ENCODE measurements around the gene IL31RA. TPM values are rescaled to one million over a fixed set of nuclear protein-coding genes. Genes with fewer than 3 reads are reported as not detected.

The IL31RA gene
- total and polyA plus RNA-seq, 10 of the 15 experiments (the other 5 are each of a cell fraction or from before 2014, with no cell fraction given) = 0.03 to 0.31 (median 0.11) TPM; not detected in 2

DNA sequence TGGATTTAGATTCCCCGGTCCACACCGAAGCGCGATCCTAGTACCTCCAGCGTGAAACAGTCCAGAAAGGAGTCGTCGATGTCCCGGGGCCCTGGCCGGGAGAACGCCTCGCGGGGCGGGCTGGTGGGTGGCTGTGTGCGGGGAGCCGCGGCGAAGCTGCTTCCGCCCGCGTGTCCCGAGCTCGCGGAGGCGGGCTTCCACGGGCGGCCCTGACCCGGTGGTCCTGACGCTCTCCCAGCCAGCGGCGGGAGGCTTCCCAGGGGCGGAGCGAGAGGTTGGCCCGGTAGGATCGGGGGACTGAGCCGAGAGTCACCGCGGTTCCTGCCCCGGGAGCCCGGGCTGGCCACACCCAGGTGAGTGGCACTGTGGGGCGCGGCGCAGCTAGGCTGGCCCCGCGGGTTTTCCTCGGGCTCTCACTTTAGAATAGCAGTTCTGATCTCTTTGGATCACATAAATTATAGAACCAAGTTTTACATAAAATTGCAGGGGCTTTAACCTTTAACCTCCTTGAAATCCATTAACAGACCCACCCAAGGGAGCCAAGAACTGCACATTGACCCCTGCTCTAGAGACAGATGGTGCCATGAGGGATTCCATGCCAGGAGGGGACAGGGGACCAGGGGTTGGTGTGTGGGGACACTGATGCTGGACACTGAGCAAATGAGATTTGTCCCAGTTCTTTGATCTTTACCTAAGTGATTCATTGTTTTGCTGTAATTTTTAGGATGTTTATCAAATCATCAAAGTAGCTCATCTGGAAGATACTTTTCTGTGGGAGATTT lies 29.2 kb upstream of the IL31RA start:
- in situ Hi-C loops (cut with MboI) = no loop called here
- ChIA-PET POLR2A (no interaction called here), RAD21 (ENCODE audit: unreplicated experiment) (no interaction called here), SMC1A (ENCODE audit: uncharacterized antibody, unreplicated experiment) (no interaction called here), CTCF (interaction anchor here (0.6 kb wide), 1 partner anchor 362 kb away, joined by 4 read pairs; no protein-coding TSS in a partner anchor)
- no peaks in the 10 kb centered on the region for H3K36me3 ChIP-seq (ENCODE audit: control insufficient read depth in 2 of 2, insufficient read depth in 2 of 2, low read length in 1 of 2)
- H3K79me2 ChIP-seq (ENCODE audit: control insufficient read depth, insufficient read depth, low read length) = no peaks in the 10 kb centered on the region
- BruUV-seq (replicated peaks) = no TSS peak
- no peaks in the 10 kb centered on the region for H3K4me1 ChIP-seq (ENCODE audit: control insufficient read depth, insufficient read depth, low read length)
- H4K20me1 ChIP-seq (ENCODE audit: control insufficient read depth, insufficient read depth) = no peaks in the 10 kb centered on the region
- FAIRE-seq (no peak), DNase-seq (ENCODE audit: low read depth, low spot score) (no peak), ATAC-seq (no peak)
- no peak overlapping the region for H3K9ac ChIP-seq (ENCODE audit: control insufficient read depth, insufficient read depth, low read length)
- TF ChIP-seq NR2C1 (IDR thresholded peaks at IDR 0.05) (no peak), PAX5 (IDR thresholded peaks at IDR 0.05; ENCODE audit: borderline replicate concordance, low read depth, low read length) (no peak), IKZF2 (IDR thresholded peaks at IDR 0.05) (no peak), ZNF207 (IDR thresholded peaks at IDR 0.05; ENCODE audit: borderline replicate concordance) (no peak), TCF12 (IDR thresholded peaks at IDR 0.05; ENCODE audit: low read depth, low read length) (no peak), NFXL1 (IDR thresholded peaks at IDR 0.05; ENCODE audit: borderline replicate concordance) (no peak), NFYB (IDR thresholded peaks at IDR 0.05; ENCODE audit: insufficient read depth, low read depth, low read length) (no peak), ETV6 (conservative IDR thresholded peaks at IDR 0.05 in 1 of 2, IDR thresholded peaks at IDR 0.05 in 1 of 2; ENCODE audit: borderline replicate concordance in 1 of 2, low read depth in 1 of 2) (no peak), SP1 (IDR thresholded peaks at IDR 0.05; ENCODE audit: low read depth, low read length) (no peak)
- TF ChIP-seq, protein P1, sequence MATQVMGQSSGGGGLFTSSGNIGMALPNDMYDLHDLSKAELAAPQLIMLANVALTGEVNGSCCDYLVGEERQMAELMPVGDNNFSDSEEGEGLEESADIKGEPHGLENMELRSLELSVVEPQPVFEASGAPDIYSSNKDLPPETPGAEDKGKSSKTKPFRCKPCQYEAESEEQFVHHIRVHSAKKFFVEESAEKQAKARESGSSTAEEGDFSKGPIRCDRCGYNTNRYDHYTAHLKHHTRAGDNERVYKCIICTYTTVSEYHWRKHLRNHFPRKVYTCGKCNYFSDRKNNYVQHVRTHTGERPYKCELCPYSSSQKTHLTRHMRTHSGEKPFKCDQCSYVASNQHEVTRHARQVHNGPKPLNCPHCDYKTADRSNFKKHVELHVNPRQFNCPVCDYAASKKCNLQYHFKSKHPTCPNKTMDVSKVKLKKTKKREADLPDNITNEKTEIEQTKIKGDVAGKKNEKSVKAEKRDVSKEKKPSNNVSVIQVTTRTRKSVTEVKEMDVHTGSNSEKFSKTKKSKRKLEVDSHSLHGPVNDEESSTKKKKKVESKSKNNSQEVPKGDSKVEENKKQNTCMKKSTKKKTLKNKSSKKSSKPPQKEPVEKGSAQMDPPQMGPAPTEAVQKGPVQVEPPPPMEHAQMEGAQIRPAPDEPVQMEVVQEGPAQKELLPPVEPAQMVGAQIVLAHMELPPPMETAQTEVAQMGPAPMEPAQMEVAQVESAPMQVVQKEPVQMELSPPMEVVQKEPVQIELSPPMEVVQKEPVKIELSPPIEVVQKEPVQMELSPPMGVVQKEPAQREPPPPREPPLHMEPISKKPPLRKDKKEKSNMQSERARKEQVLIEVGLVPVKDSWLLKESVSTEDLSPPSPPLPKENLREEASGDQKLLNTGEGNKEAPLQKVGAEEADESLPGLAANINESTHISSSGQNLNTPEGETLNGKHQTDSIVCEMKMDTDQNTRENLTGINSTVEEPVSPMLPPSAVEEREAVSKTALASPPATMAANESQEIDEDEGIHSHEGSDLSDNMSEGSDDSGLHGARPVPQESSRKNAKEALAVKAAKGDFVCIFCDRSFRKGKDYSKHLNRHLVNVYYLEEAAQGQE (IDR thresholded peaks at IDR 0.05; ENCODE audit: low read depth, low read length) = no peak
- H2AFZ ChIP-seq (ENCODE audit: control insufficient read depth, low read depth, low read length) = no peak overlapping the region
- H3K4me3 ChIP-seq = no peak overlapping the region
- no peaks in the 10 kb centered on the region; the same call in 2 of the 3 replicates for H3K9me3 ChIP-seq (replicated peaks; ENCODE audit: control insufficient read depth, insufficient read depth, low read length)
- H3K27me3 ChIP-seq (replicated peaks in 1 of 2; ENCODE audit: control insufficient read depth in 2 of 2, insufficient read depth in 2 of 2, low read length in 1 of 2) = peaks cover 0 to 8% of the 10 kb centered on the region in 2 experiments; a peak in 1 of 4 replicates
- WGBS (ENCODE audit: insufficient coverage, insufficient replicate concordance, low lambda C conversion rate, missing lambda C conversion rate) = 66% methylated on average over 41 of the region's 45 CpGs
- no peak overlapping the region for H3K4me2 ChIP-seq (ENCODE audit: control insufficient read depth, insufficient read depth)
- H3K27ac ChIP-seq (ENCODE audit: control insufficient read depth, insufficient read depth) = no peak overlapping the region
- intact Hi-C loops (cut with micrococcal nuclease; ENCODE audit: unreplicated experiment) = no loop called here

Data from GM12878 (cell line).